ENCODE measurements around the gene ELF2. TPM values are rescaled to one million over a fixed set of nuclear protein-coding genes. Genes with fewer than 3 reads are reported as not detected.

Gene ELF2
- total and polyA plus RNA-seq, 2 experiments from 2014 or later = 38.2 to 48.8 TPM

DNA sequence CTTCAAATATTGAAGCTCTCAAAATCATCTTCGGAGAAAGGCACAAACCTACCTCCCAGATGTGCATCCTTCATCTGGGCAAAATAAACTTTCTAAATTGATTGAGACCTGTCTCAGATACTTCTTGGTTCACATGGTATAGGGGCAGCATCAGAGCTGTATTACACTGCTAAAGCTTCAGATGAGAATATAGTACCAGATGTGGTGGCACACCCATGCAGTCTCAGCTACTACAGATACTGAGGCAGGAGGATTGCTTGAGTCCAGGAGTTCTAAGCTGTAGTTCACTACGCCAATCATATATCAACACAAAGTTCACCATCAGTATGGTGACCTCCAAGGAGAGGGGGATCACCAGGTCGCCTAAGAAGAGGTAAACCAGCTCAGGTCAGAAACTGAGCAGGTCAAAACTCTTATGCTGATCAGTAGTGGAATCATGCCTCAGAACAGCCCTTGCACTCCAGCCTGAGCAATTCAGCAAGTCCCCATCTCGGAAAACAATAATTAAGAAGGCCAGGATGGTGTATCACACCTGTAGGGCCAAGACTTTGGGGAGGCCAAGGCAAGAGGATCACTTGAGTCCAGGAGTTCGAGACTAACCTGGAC lies 22.0 kb downstream of the ELF2 start:
- H3F3A ChIP-seq (replicated peaks; ENCODE audit: low read depth) = peaks cover 3% of the 10 kb centered on the region; the same call in 1 of the 2 replicates
- peak overlapping the region; percentile 49; the same call in 1 of the 3 replicates for H3K4me3 Mint-ChIP-seq
- H2AFZ ChIP-seq = no peak overlapping the region
- H3K27me3 ChIP-seq (ENCODE audit: insufficient read depth) = no peaks in the 10 kb centered on the region
- H3K27ac ChIP-seq (ENCODE audit: low read depth) = peak overlapping the region; percentile 98
- H3K4me1 ChIP-seq (ENCODE audit: insufficient read depth) = peaks cover 42% of the 10 kb centered on the region
- peaks cover 59% of the 10 kb centered on the region for H3K4me1 Mint-ChIP-seq
- no peaks in the 10 kb centered on the region for H3K9me3 Mint-ChIP-seq
- ATAC-seq (no peak), DNase-seq (ENCODE audit: low spot score) (no peak)
- no peak overlapping the region for H3K4me3 ChIP-seq
- TF ChIP-seq, protein P1, sequence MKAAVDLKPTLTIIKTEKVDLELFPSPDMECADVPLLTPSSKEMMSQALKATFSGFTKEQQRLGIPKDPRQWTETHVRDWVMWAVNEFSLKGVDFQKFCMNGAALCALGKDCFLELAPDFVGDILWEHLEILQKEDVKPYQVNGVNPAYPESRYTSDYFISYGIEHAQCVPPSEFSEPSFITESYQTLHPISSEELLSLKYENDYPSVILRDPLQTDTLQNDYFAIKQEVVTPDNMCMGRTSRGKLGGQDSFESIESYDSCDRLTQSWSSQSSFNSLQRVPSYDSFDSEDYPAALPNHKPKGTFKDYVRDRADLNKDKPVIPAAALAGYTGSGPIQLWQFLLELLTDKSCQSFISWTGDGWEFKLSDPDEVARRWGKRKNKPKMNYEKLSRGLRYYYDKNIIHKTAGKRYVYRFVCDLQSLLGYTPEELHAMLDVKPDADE (IDR thresholded peaks at IDR 0.05) = no peak
- TF ChIP-seq, protein P2, sequence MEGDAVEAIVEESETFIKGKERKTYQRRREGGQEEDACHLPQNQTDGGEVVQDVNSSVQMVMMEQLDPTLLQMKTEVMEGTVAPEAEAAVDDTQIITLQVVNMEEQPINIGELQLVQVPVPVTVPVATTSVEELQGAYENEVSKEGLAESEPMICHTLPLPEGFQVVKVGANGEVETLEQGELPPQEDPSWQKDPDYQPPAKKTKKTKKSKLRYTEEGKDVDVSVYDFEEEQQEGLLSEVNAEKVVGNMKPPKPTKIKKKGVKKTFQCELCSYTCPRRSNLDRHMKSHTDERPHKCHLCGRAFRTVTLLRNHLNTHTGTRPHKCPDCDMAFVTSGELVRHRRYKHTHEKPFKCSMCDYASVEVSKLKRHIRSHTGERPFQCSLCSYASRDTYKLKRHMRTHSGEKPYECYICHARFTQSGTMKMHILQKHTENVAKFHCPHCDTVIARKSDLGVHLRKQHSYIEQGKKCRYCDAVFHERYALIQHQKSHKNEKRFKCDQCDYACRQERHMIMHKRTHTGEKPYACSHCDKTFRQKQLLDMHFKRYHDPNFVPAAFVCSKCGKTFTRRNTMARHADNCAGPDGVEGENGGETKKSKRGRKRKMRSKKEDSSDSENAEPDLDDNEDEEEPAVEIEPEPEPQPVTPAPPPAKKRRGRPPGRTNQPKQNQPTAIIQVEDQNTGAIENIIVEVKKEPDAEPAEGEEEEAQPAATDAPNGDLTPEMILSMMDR (conservative IDR thresholded peaks at IDR 0.05; ENCODE audit: low read depth in 2 of 2) = no peak
- no peak for TF ChIP-seq JUNB (IDR thresholded peaks at IDR 0.05; ENCODE audit: unreplicated experiment)
- no peak for TF ChIP-seq EZH2 (IDR thresholded peaks at IDR 0.05; ENCODE audit: low read depth, unreplicated experiment)
- TF ChIP-seq, protein P3, sequence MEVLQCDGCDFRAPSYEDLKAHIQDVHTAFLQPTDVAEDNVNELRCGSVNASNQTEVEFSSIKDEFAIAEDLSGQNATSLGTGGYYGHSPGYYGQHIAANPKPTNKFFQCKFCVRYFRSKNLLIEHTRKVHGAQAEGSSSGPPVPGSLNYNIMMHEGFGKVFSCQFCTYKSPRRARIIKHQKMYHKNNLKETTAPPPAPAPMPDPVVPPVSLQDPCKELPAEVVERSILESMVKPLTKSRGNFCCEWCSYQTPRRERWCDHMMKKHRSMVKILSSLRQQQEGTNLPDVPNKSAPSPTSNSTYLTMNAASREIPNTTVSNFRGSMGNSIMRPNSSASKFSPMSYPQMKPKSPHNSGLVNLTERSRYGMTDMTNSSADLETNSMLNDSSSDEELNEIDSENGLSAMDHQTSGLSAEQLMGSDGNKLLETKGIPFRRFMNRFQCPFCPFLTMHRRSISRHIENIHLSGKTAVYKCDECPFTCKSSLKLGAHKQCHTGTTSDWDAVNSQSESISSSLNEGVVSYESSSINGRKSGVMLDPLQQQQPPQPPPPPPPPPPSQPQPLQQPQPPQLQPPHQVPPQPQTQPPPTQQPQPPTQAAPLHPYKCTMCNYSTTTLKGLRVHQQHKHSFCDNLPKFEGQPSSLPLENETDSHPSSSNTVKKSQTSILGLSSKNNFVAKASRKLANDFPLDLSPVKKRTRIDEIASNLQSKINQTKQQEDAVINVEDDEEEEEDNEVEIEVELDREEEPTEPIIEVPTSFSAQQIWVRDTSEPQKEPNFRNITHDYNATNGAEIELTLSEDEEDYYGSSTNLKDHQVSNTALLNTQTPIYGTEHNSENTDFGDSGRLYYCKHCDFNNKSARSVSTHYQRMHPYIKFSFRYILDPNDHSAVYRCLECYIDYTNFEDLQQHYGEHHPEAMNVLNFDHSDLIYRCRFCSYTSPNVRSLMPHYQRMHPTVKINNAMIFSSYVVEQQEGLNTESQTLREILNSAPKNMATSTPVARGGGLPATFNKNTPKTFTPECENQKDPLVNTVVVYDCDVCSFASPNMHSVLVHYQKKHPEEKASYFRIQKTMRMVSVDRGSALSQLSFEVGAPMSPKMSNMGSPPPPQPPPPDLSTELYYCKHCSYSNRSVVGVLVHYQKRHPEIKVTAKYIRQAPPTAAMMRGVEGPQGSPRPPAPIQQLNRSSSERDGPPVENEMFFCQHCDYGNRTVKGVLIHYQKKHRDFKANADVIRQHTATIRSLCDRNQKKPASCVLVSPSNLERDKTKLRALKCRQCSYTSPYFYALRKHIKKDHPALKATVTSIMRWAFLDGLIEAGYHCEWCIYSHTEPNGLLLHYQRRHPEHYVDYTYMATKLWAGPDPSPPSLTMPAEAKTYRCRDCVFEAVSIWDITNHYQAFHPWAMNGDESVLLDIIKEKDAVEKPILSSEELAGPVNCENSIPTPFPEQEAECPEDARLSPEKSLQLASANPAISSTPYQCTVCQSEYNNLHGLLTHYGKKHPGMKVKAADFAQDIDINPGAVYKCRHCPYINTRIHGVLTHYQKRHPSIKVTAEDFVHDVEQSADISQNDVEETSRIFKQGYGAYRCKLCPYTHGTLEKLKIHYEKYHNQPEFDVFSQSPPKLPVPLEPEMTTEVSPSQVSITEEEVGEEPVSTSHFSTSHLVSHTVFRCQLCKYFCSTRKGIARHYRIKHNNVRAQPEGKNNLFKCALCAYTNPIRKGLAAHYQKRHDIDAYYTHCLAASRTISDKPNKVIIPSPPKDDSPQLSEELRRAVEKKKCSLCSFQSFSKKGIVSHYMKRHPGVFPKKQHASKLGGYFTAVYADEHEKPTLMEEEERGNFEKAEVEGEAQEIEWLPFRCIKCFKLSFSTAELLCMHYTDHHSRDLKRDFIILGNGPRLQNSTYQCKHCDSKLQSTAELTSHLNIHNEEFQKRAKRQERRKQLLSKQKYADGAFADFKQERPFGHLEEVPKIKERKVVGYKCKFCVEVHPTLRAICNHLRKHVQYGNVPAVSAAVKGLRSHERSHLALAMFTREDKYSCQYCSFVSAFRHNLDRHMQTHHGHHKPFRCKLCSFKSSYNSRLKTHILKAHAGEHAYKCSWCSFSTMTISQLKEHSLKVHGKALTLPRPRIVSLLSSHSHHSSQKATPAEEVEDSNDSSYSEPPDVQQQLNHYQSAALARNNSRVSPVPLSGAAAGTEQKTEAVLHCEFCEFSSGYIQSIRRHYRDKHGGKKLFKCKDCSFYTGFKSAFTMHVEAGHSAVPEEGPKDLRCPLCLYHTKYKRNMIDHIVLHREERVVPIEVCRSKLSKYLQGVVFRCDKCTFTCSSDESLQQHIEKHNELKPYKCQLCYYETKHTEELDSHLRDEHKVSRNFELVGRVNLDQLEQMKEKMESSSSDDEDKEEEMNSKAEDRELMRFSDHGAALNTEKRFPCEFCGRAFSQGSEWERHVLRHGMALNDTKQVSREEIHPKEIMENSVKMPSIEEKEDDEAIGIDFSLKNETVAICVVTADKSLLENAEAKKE (CRISPR knock-in tag; IDR thresholded peaks at IDR 0.05) = no peak
- TF ChIP-seq NANOG (IDR thresholded peaks at IDR 0.05; ENCODE audit: borderline replicate concordance) = no peak
- TF ChIP-seq STAT1 (IDR thresholded peaks at IDR 0.05; ENCODE audit: unreplicated experiment) = no peak
- TF ChIP-seq EZH2phosphoT487 (IDR thresholded peaks at IDR 0.05; ENCODE audit: unreplicated experiment) = no peak
- no peak for TF ChIP-seq CREB1 (CRISPR knock-in tag; IDR thresholded peaks at IDR 0.05; ENCODE audit: low read depth)
- no peak for TF ChIP-seq POLR2AphosphoS5 (IDR thresholded peaks at IDR 0.05; ENCODE audit: low read depth)
- TF ChIP-seq ZNF114 (CRISPR knock-in tag; IDR thresholded peaks at IDR 0.05) = no peak
- no peak for TF ChIP-seq ZNF331 (CRISPR knock-in tag; IDR thresholded peaks at IDR 0.05; ENCODE audit: low read depth)
- TF ChIP-seq, protein P4, sequence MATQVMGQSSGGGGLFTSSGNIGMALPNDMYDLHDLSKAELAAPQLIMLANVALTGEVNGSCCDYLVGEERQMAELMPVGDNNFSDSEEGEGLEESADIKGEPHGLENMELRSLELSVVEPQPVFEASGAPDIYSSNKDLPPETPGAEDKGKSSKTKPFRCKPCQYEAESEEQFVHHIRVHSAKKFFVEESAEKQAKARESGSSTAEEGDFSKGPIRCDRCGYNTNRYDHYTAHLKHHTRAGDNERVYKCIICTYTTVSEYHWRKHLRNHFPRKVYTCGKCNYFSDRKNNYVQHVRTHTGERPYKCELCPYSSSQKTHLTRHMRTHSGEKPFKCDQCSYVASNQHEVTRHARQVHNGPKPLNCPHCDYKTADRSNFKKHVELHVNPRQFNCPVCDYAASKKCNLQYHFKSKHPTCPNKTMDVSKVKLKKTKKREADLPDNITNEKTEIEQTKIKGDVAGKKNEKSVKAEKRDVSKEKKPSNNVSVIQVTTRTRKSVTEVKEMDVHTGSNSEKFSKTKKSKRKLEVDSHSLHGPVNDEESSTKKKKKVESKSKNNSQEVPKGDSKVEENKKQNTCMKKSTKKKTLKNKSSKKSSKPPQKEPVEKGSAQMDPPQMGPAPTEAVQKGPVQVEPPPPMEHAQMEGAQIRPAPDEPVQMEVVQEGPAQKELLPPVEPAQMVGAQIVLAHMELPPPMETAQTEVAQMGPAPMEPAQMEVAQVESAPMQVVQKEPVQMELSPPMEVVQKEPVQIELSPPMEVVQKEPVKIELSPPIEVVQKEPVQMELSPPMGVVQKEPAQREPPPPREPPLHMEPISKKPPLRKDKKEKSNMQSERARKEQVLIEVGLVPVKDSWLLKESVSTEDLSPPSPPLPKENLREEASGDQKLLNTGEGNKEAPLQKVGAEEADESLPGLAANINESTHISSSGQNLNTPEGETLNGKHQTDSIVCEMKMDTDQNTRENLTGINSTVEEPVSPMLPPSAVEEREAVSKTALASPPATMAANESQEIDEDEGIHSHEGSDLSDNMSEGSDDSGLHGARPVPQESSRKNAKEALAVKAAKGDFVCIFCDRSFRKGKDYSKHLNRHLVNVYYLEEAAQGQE (IDR thresholded peaks at IDR 0.05; ENCODE audit: unreplicated experiment) = no peak
- peaks cover 53% of the 10 kb centered on the region for H3K79me2 ChIP-seq (replicated peaks; ENCODE audit: insufficient read depth)
- H3K4me2 ChIP-seq = peak overlapping the region; percentile 50; the same call in 1 of the 2 replicates
- H3K9me2 ChIP-seq (ENCODE audit: insufficient read depth) = no peaks in the 10 kb centered on the region
- no peaks in the 10 kb centered on the region for H4K20me1 ChIP-seq (replicated peaks; ENCODE audit: insufficient read depth)
- H3K36me3 ChIP-seq (ENCODE audit: insufficient read depth) = no peaks in the 10 kb centered on the region
- H3K27me3 Mint-ChIP-seq (ENCODE audit: insufficient read depth, low read depth, poor library complexity) = peaks cover 4% of the 10 kb centered on the region
- no peaks in the 10 kb centered on the region for H3K36me3 Mint-ChIP-seq (ENCODE audit: low read depth)
- peak overlapping the region; percentile 98 for H3K27ac Mint-ChIP-seq
